AG04449 (cell line): ENCODE data around the gene FCHO1.
"Not testable (repeated sequence)": the region's sequence is repeated elsewhere in the genome, so short reads cannot be mapped to it uniquely, and the experiment has no call there.

Experiments used
- CTCF ChIA-PET: fragments of 350-600 bp; formaldehyde crosslinking; extraction: SDS; loops from one replicate; lab custom pipeline; 2021; ENCODE audit warnings: antibody characterized with exemption; lab: Yijun Ruan, JAX
- POLR2A ChIA-PET: fragments of 400-600, 350-600 bp; formaldehyde crosslinking; extraction: SDS; loops from one replicate; lab custom pipeline; 2020; ENCODE audit warnings: antibody characterized with exemption, inconsistent platforms; lab: Yijun Ruan, JAX
- DNase-seq: peaks from one replicate; pipeline ENCODE4 v3.0.0-alpha.2; 2010; ENCODE audit warnings: low read depth, low spot score
- H3K4me3 ChIP-seq: 2 replicates; pipeline ENCODE4 v1.5.1; 2011; ENCODE audit warnings: low read depth, mild to moderate bottlenecking, control low read depth, low read length
- TF ChIP-seq, protein P1 (sequence below): IDR thresholded peaks from one replicate; pipeline ENCODE4 v1.5.1; 2011; ENCODE audit warnings: mild to moderate bottlenecking, moderate library complexity, low read length, control low read depth, inconsistent platforms; ENCODE audit not compliant: insufficient read depth; ENCODE audit errors: missing control alignments

FCHO1 gene

DNA sequence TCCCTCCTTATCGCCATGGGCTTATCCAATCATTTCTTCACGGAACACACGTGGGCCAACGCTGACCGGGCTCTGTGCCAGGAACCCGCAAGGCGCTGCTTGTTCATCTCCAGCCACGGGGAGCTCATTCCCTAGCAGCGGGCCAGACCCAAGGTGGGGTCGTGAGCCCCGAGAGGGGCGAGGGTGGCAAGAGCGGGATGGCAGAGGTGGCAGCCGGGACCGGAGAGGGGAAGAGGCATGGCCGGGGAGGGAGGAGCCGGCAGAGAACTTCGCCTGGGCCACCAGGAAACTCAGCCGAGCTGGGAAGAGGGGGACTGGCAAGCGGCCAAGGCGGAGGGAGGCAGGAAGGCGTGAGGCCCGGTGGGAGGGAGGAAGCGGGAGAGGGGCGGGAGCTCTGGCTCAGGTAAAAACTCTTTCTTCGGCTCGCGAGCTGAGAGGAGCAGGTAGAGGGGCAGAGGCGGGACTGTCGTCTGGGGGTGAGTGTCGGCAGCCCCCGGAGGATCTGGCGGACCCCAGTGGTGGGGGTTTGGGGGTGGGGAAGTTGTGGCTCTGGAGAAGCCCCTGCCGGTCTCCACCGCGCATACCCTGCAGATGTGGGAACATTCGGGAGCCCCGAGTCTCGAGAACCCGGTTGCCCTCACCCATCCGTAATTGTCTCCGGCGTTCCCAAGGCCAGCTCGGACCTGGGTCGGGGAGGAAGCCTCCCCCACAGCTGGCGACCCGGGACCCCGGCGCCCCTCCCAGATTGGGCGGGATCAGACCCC is 43.6 kb downstream of the FCHO1 start, which contains the start of gene B3GNT3:
TSS of gene B3GNT3 (plus strand) at position 408 of the 764 bp plus-strand sequence. CDS start 12,670 bp downstream, outside the sequence.
- no peak within 1 kb of the TSS for H3K4me3 ChIP-seq
- TF ChIP-seq, protein P1, sequence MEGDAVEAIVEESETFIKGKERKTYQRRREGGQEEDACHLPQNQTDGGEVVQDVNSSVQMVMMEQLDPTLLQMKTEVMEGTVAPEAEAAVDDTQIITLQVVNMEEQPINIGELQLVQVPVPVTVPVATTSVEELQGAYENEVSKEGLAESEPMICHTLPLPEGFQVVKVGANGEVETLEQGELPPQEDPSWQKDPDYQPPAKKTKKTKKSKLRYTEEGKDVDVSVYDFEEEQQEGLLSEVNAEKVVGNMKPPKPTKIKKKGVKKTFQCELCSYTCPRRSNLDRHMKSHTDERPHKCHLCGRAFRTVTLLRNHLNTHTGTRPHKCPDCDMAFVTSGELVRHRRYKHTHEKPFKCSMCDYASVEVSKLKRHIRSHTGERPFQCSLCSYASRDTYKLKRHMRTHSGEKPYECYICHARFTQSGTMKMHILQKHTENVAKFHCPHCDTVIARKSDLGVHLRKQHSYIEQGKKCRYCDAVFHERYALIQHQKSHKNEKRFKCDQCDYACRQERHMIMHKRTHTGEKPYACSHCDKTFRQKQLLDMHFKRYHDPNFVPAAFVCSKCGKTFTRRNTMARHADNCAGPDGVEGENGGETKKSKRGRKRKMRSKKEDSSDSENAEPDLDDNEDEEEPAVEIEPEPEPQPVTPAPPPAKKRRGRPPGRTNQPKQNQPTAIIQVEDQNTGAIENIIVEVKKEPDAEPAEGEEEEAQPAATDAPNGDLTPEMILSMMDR: no peak
- DNase-seq: no peak
- ChIA-PET CTCF (interaction anchor here (1.2 kb wide), 1 partner anchor 11 kb away, joined by 3 read pairs; no protein-coding TSS in a partner anchor), POLR2A (interaction anchor here (0.6 kb wide), 1 partner anchor 12 kb away, joined by 4 read pairs; no protein-coding TSS in a partner anchor)

GRCh38 chr19:17795495-17795856 is 44.2 kb downstream of the FCHO1 start:
- H3K4me3 ChIP-seq: no peak overlapping the region
- TF ChIP-seq, protein P1: no peak
- DNase-seq: no peak
- CTCF ChIA-PET: interaction anchor here (0.8 kb wide), 1 partner anchor 11 kb away, joined by 3 read pairs; no protein-coding TSS in a partner anchor
- POLR2A ChIA-PET: interaction anchor here (0.6 kb wide), 1 partner anchor 12 kb away, joined by 4 read pairs; no protein-coding TSS in a partner anchor

DNA sequence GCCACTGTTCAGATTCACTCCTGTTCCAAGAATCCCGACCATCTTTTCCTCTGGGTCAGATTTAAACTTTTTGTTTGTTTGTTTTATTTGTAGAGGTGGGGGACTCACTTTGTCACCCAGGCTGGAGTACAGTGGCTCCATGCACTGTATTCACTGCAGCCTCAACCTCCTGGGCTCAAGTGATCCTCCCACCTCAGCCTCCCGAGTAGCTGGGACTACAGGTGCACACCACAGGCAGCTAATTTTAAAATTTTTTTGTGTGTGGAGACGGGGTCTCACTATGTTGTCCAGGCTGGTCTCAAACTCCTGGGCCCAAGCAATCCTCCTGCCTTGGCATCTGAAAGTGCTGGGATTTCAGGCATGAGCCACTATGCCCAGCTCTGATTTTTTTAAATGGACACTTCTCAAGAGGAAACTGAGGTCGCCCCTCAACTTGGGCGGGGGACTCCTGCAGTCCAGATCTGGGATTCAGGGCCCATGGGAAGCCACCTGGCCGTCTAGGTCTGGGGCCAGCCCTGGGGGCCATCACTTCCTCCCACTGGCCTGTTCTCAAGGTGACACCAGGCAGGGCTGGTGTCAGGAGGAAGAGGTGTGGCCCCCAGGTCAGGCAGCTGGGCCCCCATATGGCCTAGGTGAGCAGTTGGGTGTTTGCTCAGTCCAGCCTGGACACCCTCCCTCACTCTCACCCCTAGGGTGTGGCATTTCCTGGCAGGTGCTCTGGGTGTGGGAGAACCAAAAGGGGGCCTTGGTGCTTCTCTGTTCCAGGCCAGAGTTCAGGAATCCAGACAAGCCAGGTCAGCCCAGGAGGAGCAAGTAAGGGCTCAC is 44.9 kb downstream of the FCHO1 start:
- TF ChIP-seq, protein P1: no peak
- ChIA-PET POLR2A (no interaction called here), CTCF (interaction anchor here (0.7 to 1.3 kb wide), 3 partner anchors 11 to 223 kb away, joined by 3 read pairs; no protein-coding TSS in a partner anchor)
- no peak overlapping the region for H3K4me3 ChIP-seq
- no peak for DNase-seq

- ChIA-PET CTCF (interaction anchor here (0.7 to 1.3 kb wide), 3 partner anchors 11 to 223 kb away, joined by 3 read pairs; no protein-coding TSS in a partner anchor), POLR2A (no interaction called here)
- DNase-seq: no peak
- TF ChIP-seq, protein P1: no peak
- no peak overlapping the region for H3K4me3 ChIP-seq
Observed at GRCh38 chr19:17796838-17797423, 45.7 kb downstream of the FCHO1 start.

- POLR2A ChIA-PET: no interaction called here
- DNase-seq: no peak
- H3K4me3 ChIP-seq: no peak overlapping the region
- CTCF ChIA-PET: interaction anchor here (0.7 to 1.7 kb wide), 3 partner anchors 13 to 224 kb away, joined by 3 to 5 read pairs (median 3); no protein-coding TSS in a partner anchor
- TF ChIP-seq, protein P1: no peak
Observed at GRCh38 chr19:17797424-17798201, 46.3 kb downstream of the FCHO1 start.

DNA sequence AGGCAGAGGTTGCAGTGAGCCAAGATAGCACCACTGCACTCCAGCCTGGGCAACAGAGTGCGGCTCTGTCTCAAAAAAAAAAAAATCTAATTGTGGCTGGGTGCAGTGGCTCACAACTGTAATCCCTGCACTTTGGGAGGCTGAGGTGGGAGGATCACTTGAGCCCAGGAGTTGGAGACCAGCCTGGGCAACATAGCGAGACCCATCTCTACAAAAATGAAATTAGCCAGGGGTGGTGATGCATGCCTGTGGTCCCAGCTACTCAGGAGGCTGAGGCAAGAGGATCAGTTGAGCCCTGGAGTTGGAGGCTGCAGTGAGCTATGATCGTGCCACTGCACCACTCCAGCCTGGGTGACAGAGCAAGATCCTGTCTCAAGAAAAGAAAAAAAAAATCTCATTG is 47.3 kb downstream of the FCHO1 start:
- DNase-seq, POLR2A ChIA-PET, H3K4me3 ChIP-seq: not testable (repeated sequence)
- CTCF ChIA-PET: interaction anchor here (0.7 to 1.7 kb wide), 2 partner anchors 14 to 42 kb away, joined by 3 to 5 read pairs; no protein-coding TSS in a partner anchor
